ENCODE data around the gene NTRK3.

Gene NTRK3

DNA sequence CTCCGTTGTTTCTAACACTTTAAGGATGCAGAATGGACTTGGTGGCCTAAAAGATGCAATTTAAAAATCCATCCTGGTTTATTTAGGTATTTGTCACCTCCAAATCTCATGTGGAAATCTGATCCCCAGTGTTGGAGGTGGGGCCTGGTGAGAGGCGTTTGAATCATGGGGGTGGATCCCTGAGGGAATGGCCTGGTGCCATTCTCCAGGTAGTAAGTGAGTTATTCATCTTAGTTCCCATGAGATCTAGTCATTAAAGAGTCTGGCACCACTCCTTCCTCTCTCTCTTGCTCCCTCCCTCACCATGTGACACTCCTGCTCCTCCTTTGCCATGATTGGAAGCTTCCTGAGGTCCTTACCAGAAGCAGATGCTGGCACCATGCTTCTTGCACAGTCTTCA lies 339.1 kb downstream of the NTRK3 start:
- DNase-seq (ENCODE audit: low read depth, low spot score) = peak; percentile 27
- no peak overlapping the region for H3K27ac ChIP-seq

DNA sequence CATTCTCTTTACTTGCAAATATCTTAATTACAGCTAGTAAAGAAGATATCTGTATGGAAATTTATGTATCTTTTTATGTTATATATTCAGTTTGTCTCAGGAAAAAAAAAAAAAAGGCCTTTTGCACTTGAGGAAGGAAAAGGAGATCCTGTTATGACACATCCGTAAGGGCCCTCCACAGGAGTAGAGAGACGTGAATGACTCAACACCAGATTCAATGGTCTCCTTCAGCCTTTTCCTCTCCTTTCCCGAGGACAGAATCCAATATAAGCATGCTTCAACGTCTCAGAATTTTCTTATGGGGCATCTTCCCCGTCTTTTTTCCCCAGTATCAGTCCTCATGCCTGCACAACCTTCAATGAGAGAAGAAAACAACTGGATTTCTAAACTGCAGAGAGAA lies 340.3 kb downstream of the NTRK3 start:
- DNase-seq (ENCODE audit: low read depth, low spot score) = no peak
- H3K27ac ChIP-seq = no peak overlapping the region

GRCh38 chr15:87910301-87910700 lies 346.2 kb downstream of the NTRK3 start:
- no peak for DNase-seq (ENCODE audit: low read depth, low spot score)
- H3K27ac ChIP-seq = no peak overlapping the region

DNA sequence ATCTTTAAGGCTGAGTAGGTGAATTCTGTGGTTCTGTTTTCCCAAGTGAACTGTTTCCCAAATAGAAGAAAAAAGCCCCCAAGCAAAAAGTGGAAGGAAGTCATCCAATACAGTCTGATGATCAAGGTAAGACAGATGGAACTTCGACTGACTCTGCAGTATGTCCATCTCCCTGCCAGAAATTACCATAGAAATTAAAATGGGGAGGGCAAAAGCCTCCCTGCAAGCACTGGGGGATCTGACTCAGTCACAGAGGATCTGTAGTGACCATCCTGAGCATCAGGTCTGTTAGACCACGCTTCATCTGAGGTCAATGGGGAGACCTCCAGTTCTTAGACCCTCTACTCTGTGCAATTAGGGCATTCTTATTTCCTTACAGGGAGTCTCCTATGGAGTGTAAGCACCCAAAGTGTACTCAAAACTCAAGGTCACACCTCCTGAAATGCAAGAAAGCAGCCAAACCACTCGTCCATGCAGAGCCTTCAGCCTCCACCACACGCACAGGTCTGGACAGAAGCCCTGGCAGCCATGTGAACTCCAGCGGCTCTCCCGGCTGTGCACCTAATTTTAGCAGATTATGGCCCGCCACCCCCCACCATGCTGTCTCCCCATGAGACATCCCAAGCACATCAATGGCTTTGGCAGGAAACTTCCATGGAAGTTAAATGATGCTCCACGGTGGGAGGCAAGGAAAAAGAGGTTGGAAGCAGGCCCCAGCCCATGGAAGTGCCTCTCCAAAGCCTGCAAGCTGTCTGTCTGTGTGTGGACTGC lies 348.7 kb downstream of the NTRK3 start:
- no peak for DNase-seq (ENCODE audit: low read depth, low spot score)
- H3K27ac ChIP-seq = no peak overlapping the region

DNA sequence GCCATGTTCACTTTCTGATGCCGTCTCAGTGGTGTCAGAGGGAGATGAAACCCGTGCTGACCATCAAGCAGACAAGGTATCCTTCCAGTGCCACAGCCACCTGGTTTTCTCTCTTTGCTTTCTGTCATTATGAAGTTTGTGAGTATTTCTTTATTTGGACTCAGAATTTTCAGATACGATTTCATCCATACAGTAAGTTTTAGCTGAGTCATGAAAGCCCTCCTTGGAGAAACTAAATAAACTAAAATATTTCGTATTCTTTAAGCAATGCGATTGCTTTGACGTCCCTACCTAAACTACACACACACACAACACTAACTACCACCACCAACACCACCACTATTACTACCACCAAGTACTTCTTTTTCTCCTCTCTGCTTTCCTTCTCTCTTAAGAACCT lies 350.1 kb downstream of the NTRK3 start:
- no peak for DNase-seq (ENCODE audit: low read depth, low spot score)
- H3K27ac ChIP-seq = no peak overlapping the region

DNA sequence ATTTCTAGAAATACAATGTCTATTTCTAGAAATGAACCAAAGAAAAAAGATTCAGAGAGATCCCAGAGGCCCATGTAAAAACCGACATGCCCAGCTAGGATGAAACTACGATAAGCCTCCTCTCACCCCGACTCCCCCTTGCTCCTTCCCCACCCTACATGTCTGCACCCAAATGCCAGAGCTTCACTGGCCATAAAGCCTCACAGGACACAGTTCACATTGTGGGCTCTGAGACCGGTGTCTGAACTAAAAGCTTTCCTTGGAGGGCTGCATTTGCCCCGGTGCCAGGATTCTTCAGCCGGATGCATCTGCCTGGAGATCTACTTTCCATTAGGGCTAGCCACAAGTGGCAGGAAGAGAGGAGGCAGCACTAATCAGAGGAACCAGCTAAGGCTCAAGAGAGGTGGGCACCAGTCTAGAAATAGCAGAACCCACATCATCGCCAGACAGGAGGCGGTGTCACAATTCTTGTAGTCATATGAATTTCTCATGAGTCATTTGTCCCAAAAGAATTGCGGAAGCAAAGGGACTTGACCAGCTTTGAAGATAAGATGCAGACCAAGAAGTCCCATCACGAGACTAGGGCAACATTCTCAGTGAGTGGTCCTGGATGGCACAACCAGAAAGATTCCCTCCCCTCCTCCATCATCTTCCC lies 353.6 kb downstream of the NTRK3 start:
- DNase-seq (ENCODE audit: low read depth, low spot score) = no peak
- H3K27ac ChIP-seq = no peak overlapping the region

DNA sequence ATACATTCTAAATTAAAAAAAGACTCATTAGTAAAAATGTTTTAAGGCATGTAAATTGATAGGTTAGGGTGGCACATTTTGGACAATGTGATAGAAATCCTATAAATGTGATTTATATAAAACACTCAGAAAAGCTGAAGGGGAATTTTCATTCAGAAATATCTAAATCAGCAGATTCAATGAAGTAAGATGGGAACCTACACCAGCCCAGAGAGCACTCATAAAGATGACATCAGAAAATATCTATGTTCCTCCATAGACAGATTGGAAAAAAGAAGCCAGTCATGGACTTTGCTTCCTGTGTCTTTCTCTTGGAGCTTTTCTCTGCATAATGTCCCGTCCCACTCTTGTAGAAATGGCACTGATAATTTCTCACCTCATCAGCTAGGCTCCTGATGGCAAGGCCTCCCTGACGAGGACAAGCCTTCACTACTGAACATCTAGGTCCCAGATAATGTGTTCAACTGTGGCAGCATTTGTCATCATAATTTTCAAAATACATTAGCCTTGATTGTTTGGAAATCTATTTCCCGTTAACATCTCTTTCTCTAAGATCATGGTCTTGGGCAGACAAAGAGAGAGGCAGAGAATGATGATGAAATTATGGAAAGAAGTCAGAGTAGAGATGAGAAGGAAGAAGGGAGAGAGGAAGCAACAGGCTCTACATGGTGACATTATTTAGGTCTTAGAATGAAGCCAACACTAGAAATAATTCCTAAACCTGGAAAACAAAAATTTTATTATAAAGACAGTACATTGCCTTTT lies 354.4 kb downstream of the NTRK3 start:
- no peak for DNase-seq (ENCODE audit: low read depth, low spot score)
- H3K27ac ChIP-seq = no peak overlapping the region

GRCh38 chr15:87901008-87901407 lies 355.5 kb downstream of the NTRK3 start:
- no peak overlapping the region for H3K27ac ChIP-seq

DNA sequence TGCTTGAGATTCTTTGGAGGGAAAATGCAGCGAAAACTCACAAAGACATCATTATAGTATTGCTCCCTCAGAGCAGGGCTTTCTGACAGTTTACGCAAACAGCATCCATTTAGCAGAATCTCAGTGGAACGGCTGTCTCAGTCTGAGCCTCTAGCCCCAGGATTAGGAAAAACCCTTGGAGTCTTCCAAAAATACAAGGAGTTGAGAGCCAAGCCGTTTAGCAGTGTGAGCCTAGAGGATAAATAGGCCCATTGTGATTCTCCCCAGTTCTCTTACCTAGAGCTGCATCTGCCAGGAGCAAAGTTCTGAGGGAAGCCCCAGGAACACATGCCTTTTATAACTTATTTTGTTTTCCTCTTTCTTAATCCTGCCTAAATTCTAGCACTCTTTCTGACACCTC lies 359.6 kb downstream of the NTRK3 start:
- DNase-seq (ENCODE audit: low read depth, low spot score) = no peak
- H3K27ac ChIP-seq = no peak overlapping the region

More at GRCh38 chr15:87901008-87901407, 355.5 kb downstream of the NTRK3 start:
- DNase-seq (ENCODE audit: low read depth, low spot score) = no peak

- H3K27ac ChIP-seq = no peak overlapping the region
- no peak for DNase-seq (ENCODE audit: low read depth, low spot score)
These were observed 369.4 kb downstream of the NTRK3 start for GRCh38 chr15:87887177-87887576.

GRCh38 chr15:87881026-87881425 lies 375.5 kb downstream of the NTRK3 start:
- no peak overlapping the region for H3K27ac ChIP-seq
- DNase-seq (ENCODE audit: low read depth, low spot score) = no peak

DNA sequence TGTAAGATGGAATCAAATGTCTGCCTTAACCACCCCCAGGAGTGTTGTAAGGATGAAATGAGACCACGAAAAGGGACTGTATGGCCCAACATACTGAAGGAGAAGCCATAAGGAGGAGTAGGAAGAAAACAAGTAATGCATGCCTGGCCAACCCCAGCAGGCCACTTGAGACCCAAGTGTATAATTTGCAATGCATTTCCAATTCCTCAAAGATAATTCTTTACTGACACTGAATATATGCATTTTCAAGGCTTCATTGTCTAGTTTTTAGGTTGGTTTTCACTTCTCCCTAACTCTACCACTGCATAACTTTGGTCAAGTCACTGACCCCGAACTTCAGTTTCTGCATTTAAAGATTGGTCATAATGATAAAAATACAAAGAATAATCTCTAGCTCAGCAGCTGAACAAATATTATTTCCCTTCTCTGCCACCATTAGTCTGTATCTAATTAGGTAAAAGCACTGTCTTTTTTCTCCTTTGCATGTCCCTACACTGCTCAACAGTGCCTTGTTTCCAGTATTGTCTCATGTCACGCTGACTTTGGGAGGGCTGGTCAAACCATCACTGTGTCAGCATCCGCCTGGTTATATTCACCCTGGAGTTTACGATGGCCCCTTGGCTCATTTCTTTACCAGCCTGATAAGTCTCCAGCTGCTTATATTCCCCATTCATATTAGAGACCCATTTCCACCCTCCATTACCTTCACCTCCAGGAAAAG lies 378.6 kb downstream of the NTRK3 start:
- H3K27ac ChIP-seq = no peak overlapping the region
- no peak for DNase-seq (ENCODE audit: low read depth, low spot score)

DNA sequence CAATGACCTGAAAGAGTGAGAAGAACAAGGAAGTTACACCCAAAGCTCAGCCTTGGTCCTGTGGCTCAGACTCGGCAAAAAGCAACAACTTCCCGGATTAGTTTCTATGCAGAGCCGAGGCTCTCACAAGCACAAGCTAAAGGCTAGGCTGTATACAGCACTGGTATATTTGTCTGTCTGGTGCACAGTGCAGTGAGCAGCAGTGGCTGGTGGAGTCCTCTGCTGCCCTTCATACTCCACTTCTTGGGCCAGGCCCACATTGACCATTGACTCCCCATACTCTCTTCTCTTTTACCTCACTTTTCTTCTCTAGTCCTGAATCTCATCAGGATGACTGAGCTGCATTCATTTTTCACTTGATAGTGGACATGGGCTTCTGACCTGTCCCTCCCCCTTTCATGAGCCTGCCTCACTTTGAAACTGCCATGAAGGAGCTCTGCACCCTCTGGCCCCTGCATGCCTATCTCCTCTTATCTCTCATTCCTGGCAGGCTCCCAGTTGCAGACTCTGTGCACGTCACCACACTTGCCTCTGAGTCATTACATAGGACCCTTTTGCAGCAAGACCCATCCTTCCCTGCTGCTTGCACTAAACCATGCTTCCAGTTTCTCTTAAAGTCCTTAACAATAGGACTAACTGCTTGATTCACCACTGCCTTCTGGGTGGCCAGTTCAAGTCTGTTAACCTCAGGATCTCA lies 379.3 kb downstream of the NTRK3 start:
- no peak overlapping the region for H3K27ac ChIP-seq
- no peak for DNase-seq (ENCODE audit: low read depth, low spot score)

DNA sequence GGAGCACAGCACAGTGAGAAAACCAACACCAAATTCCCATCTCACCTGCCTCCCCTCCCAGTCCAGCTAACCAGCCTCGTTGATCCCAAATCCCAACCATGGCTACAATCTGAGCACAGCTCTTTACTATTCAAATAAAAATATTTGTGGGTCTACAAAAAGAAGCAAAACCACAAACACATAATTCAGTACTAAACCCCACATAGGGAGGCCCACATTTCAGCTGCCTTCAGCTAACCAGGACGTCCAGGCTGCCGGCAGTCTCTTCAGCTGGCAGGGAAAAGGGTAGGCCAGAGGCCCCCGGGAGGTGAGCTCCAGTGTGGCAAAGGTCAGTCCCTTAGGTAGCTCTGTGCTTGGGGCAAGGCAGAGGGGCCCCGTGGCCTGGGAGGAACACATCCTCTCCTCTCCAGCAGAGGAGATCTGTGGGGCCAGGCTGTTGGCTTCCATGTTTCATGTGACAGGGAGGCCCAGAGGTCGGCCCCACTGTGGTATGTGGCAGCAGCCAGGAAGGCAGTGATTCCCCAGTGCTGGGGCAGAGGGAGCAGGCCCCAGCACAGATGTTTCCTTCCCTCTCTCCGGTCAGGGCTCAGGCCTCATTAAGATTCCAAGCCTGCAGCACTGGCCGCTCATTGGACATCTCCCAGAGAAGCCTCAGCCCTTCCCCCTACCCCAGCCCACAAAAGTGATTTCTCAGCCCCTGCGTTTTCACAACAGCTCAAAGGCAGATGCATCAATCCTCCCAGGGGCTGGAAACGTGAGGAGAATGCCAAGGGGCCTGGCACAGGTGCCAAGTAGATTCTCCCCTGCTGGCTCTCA lies 381.4 kb downstream of the NTRK3 start:
- DNase-seq (ENCODE audit: low read depth, low spot score) = no peak
- H3K27ac ChIP-seq = no peak overlapping the region

DNA sequence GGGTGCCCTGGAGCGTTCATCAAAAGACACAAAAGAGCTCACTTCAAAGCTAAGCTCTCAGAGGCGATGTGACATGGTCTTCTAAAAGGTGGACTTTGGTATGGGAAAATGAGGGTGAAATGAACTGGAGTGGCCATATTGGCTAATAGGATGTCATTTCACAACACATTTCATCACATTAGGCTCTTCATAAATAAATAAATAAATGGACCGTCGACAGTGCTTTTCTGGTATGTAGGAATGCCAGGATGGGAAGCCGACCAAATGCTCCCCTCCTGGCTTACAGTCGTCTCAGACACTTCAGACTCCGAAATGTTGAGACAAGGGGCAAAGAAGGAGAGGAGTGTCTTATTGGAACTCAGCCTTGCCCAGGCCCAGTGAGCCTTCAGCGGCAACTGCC lies 383.0 kb downstream of the NTRK3 start:
- no peak for DNase-seq (ENCODE audit: low read depth, low spot score)
- H3K27ac ChIP-seq = no peak overlapping the region

DNA sequence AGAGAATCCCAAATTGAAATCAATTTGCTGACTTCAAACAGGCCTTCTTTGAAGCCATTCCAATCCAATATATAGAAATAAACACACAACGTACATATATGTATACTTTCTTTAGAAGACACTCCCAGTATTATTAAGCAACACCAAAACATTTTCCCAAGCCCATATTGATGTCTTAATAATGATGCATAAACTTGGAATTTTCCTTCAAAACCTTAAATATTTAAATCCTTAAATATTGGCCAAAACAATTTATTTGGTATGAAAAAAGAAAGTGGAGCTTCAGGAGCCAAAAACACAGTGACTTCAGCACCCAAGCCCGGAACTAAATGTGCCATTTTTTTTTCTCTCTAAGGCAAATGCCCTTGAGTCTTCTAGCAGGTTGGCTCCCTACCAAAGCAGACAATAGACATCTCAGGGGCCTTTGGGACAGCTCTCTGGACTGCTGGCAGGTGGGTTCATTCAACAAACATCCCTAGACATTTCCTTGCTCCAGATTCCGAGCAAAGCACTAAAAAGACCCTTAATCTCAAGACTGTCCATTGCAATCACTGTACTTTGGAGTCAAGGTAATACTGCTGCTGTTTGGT lies 384.7 kb downstream of the NTRK3 start:
- no peak overlapping the region for H3K27ac ChIP-seq
- DNase-seq (ENCODE audit: low read depth, low spot score) = no peak

DNA sequence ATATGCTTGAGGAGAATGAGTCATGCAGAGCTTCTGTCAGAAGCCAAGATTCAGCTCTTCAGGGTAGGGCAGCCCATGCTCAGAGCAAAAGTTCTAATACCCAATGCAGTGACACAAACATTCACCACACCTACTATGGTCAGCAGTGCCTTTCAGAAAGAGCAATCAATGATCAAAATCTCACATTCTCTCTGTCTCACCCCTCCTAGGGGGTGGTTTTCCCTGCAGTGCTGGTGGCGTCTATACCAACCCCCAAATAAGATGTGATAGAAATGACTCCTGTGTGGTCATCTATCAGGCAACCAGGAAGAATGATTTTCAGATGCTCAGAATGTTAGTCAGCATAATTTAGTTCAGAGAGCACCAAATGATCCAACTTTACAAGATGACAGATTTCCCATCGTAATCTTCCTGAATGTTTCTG lies 385.3 kb downstream of the NTRK3 start:
- H3K27ac ChIP-seq = no peak overlapping the region
- no peak for DNase-seq (ENCODE audit: low read depth, low spot score)

- DNase-seq (ENCODE audit: low read depth, low spot score) = no peak
These were observed 389.6 kb downstream of the NTRK3 start for GRCh38 chr15:87866961-87867360.

GRCh38 chr15:87863152-87863551 lies 393.4 kb downstream of the NTRK3 start:
- no peak overlapping the region for H3K27ac ChIP-seq
- DNase-seq (ENCODE audit: low read depth, low spot score) = no peak

More at GRCh38 chr15:87866961-87867360, 389.6 kb downstream of the NTRK3 start:
- no peak overlapping the region for H3K27ac ChIP-seq
